Ovary (tissue), 9 donors: Measurements from ENCODE around the gene PHACTR3. TPM values are rescaled to one million over a fixed set of nuclear protein-coding genes. Genes with fewer than 3 reads are reported as not detected.

Experiments
- DNase-seq, 5 donors: peaks; one replicate each; pipeline ENCODE4 v3.0.0-alpha.2; 2019 to 2020
- H3K27ac ChIP-seq, 2 donors: fragments of 200-600 bp; one replicate each; pipeline versions ENCODE4 v1.5.1 to v1.8.0; 2019 to 2022
- H3K27me3 ChIP-seq: fragments of 200-600 bp; one replicate; pipeline ENCODE4 v1.8.0; 2022
- H3K36me3 ChIP-seq: fragments of 200-600 bp; sonication (generic); one replicate; pipeline ENCODE4 v1.5.1; 2019
- H3K4me1 ChIP-seq: one replicate; pipeline ENCODE4 v1.8.1; 2013; ENCODE audit warnings: mild to moderate bottlenecking, moderate library complexity; ENCODE audit not compliant: insufficient read depth
- H3K4me3 ChIP-seq: fragments of 200-600 bp; sonication (generic); one replicate; pipeline ENCODE4 v1.5.1; 2017
- H3K9me3 ChIP-seq, 2 donors: fragments of 200-600 bp in 1 of 2; sonication (generic) in 1 of 2; one replicate each; pipeline versions ENCODE4 v1.5.1 to v1.8.1; 2013 to 2019; ENCODE audit warnings: mild to moderate bottlenecking in 1 of 2, moderate library complexity in 1 of 2
- EP300 ChIP-seq: sonication (generic); formaldehyde crosslinking; IDR thresholded peaks from one replicate; pipeline ENCODE4 v1.6.1; 2017; ENCODE audit warnings: antibody characterized with exemption
- POLR2A ChIP-seq: fragments of 450-650 bp; IDR thresholded peaks from one replicate; pipeline ENCODE4 v1.6.1; 2017; ENCODE audit warnings: antibody characterized with exemption, mild to moderate bottlenecking, moderate library complexity
- WGBS, 3 donors: extraction: QIAGEN DNeasy Blood & Tissue Kit in 1 of 3; methylation state at CpG; one replicate each; pipeline versions ENCODE4 v1.1.5 to v1.1.7; 2013 to 2017; 5-methylcytosine and 5-hydroxymethylcytosine counted together
- intact Hi-C, 4 donors: fragments of 100-400 bp; cut with DNase I; formaldehyde crosslinking; loops; one replicate each; pipeline versions ENCODE4 v1.11.0 to v1.15.1; 2022 to 2023
- polyA plus RNA-seq, 2 donors: library from polyadenylated mRNA; stranded (reverse); fragments of 200-250 nt in 1 of 2; fragments of 350-450 nt in 1 of 2; fragmentation: Illumina TruSeq in 1 of 2; extraction: RNeasy Lipid Tissue Mini Kit (QIAGEN cat#74804) in 1 of 2; gene quantifications; one replicate each; pipeline ENCODE4 v1.2.3, GENCODE V29; 2013 to 2014
- total RNA-seq, 7 donors: library from RNA; depleted of rRNA in 2 of 7; stranded (reverse); fragments of >200 nt in 2 of 7; fragmentation: NEBNext Ultra II Directional in 3 of 7; extraction: Animal tissue kit (Norgen Biotek cat#: 25700) in 3 of 7; gene quantifications; one replicate each; pipeline versions ENCODE4 v1.1.0 to v1.2.4, GENCODE V29; 2016 to 2023
- TF ChIP-seq, protein P1 (sequence below), 3 donors: fragments of 450-650 bp in 2 of 3; fragments of 200-600 bp in 1 of 3; IDR thresholded peaks; one replicate each; pipeline versions ENCODE4 v1.5.1 to v1.8.0; 2016 to 2022; ENCODE audit warnings: antibody characterized with exemption in 3 of 3, mild to moderate bottlenecking in 1 of 3
- donor health status: DM: no; HTN: no; CAD: no; lungs with moderate emphysema.
- donor health status: DM: no; HTN: no; CAD: no.
- donor health status: Bipolar disorder and iron deficiency.
- donor health status: DM: yes; HTN: yes; CAD: no.
- donor health status: DM: no; HTN: no; CAD: no.
- donor health status: DM: yes; HTN: yes; CAD: no.

Gene PHACTR3
- total and polyA plus RNA-seq, 9 donors: 5.7 to 19.0 (median 9.1) TPM

DNA sequence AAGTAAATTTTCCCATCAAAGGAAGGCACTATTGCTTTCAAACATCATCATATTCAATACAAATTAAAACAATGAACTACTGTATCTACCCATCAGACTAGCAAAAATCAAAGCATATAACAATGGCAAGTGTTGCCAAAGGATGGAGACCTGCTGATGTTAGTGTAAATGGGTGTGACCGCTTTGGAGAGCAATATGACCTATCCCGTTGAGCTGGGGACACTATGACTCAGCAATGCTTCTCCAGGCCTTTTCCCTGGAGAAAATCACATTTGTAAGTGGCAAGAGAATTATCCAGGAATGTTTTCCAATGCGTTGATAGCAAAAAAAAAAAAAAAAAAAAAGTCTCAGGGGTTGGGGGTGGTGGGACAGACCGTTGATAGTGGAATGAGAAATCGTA, 46.1 kb downstream of the PHACTR3 start:
- Histone ChIP-seq H3K36me3 (no peaks in the 10 kb centered on the region), H3K4me3 (no peak overlapping the region), H3K27me3 (no peaks in the 10 kb centered on the region), H3K4me1 (no peaks in the 10 kb centered on the region), H3K9me3 (no peaks in the 10 kb centered on the region), H3K27ac (no peak overlapping the region)
- WGBS, 3 donors: 73 to 83% (median 76%) methylated on average over 5 of the region's 5 CpGs
- TF ChIP-seq POLR2A (no peak), EP300 (no peak)
- TF ChIP-seq, protein P1, sequence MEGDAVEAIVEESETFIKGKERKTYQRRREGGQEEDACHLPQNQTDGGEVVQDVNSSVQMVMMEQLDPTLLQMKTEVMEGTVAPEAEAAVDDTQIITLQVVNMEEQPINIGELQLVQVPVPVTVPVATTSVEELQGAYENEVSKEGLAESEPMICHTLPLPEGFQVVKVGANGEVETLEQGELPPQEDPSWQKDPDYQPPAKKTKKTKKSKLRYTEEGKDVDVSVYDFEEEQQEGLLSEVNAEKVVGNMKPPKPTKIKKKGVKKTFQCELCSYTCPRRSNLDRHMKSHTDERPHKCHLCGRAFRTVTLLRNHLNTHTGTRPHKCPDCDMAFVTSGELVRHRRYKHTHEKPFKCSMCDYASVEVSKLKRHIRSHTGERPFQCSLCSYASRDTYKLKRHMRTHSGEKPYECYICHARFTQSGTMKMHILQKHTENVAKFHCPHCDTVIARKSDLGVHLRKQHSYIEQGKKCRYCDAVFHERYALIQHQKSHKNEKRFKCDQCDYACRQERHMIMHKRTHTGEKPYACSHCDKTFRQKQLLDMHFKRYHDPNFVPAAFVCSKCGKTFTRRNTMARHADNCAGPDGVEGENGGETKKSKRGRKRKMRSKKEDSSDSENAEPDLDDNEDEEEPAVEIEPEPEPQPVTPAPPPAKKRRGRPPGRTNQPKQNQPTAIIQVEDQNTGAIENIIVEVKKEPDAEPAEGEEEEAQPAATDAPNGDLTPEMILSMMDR (IDR thresholded peaks at IDR 0.05): no peak
- intact Hi-C loops: no loop called here
- no peak for DNase-seq

DNA sequence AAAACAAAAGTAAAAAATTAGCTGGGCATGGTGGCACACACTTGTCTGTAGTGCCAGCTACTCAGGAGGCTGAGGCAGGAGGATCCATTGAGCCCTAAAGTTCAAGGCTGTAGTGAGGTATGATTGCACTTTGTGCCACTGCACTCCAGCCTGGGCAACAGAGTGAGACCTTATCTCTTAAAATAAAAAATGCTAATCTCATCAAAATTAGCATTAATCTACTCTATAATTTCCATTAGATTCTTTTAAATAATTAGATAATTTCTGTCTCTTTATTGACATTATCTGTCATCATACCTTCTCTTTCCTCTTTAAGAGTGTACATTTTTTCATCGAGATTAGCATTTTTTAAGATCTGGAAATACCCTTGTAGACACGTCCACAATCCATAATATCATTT, 48.0 kb downstream of the PHACTR3 start:
- WGBS, 3 donors: 82 to 91% (median 89%) methylated on average over 2 of the region's 2 CpGs
- Histone ChIP-seq H3K27me3 (no peaks in the 10 kb centered on the region), H3K36me3 (no peaks in the 10 kb centered on the region), H3K9me3 (no peaks in the 10 kb centered on the region), H3K27ac (no peak overlapping the region), H3K4me1 (no peaks in the 10 kb centered on the region), H3K4me3 (no peak overlapping the region)
- no peak for TF ChIP-seq EP300
- TF ChIP-seq, protein P1 (IDR thresholded peaks at IDR 0.05): no peak
- no peak for TF ChIP-seq POLR2A
- intact Hi-C loops: no loop called here
- DNase-seq: no peak

DNA sequence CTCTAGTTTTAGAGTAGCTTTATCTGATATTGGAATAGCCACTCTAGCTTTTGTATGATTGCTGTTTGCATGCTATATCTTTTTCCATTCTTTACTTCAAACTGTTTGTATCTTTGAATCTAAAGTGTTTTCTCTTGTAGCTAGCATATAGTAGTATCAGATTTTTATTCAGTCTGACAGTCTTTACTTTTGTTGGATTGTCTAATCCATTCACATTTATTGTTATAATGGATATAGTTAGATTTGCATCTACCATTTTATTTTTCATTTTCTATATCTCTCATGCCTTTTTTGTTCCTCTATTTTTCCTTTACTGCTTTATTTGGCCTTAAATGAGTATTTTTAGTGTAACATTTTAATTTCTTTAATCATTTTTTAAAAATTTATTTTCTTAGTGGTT, 52.1 kb downstream of the PHACTR3 start:
- Histone ChIP-seq H3K27ac (no peak overlapping the region), H3K9me3 (peaks cover 0 to 4% of the 10 kb centered on the region in 2 donors), H3K4me1 (no peaks in the 10 kb centered on the region), H3K4me3 (no peak overlapping the region), H3K27me3 (no peaks in the 10 kb centered on the region), H3K36me3 (no peaks in the 10 kb centered on the region)
- no peak for DNase-seq
- TF ChIP-seq POLR2A (no peak), EP300 (no peak)
- TF ChIP-seq, protein P1 (IDR thresholded peaks at IDR 0.05): no peak
- intact Hi-C loops: no loop called here

DNA sequence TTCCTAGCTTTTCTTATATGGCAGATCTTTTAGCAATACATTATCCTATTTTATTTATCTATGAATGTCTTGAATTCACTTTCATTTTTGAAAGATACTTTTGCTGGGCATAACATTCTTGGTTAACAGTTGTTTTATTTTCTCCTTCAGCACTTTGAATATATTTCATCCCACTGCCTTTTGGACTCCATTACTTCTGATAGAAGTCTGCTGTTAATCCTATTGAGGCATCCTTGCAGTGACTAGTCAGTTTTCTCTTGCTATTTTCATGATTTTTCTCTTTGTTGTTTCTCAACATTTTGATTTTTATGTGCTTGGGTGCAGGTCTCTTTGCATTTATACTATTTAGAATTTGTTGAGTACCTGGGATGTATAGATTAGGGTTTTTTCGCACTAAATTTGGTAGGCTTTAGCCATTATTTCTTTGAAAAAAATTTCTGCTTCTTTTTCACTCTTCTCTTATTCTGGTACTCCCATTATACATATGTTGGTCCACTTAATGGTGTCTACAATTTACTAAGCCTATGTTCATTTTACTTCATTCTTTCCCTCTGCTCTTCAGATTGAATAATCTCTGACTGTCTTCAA, 53.2 kb downstream of the PHACTR3 start:
- Histone ChIP-seq H3K4me3 (no peak overlapping the region), H3K36me3 (no peaks in the 10 kb centered on the region), H3K9me3 (peaks cover 0 to 4% of the 10 kb centered on the region in 2 donors), H3K4me1 (no peaks in the 10 kb centered on the region), H3K27ac (no peak overlapping the region), H3K27me3 (no peaks in the 10 kb centered on the region)
- TF ChIP-seq EP300 (no peak), POLR2A (no peak)
- TF ChIP-seq, protein P1 (IDR thresholded peaks at IDR 0.05): no peak
- intact Hi-C loops: no loop called here
- WGBS, 3 donors: 56 to 75% (median 63%) methylated on average over 1 of the region's 1 CpG
- no peak for DNase-seq
